H1 (cell line): ENCODE results near the gene SPACA7. TPM values are rescaled to one million over a fixed set of nuclear protein-coding genes. Genes with fewer than 3 reads are reported as not detected.

Experiments
- EZH2 ChIP-seq: fragments of 200-600 bp; sonication (generic); IDR thresholded peaks from 2 replicates; pipeline ENCODE4 v1.7.1; 2012; ENCODE audit warnings: low read depth, mild to moderate bottlenecking, moderate library complexity, low read length, inconsistent platforms; ENCODE audit not compliant: severe bottlenecking
- MAFK ChIP-seq: IDR thresholded peaks from 2 replicates; pipeline ENCODE4 v1.6.1; 2012; ENCODE audit warnings: low read depth, mild to moderate bottlenecking, improper control_type of control experiment, low read length
- polyA plus RNA-seq, 7 experiments: library from polyadenylated mRNA; depleted of rRNA in 3 of 7; stranded (reverse) in 5 of 7; unstranded in 2 of 7; fragments of >200 nt in 5 of 7; fragments of 200-250 nt in 2 of 7; gene quantifications; 1 replicate in 5 of 7; 2 replicates in 1 of 7; 4 replicates in 1 of 7; pipeline versions ENCODE4 v1.2.1 to v1.2.3, GENCODE V29; 2011 to 2013; ENCODE audit warnings: missing spikeins in 2 of 7, mixed read lengths in 2 of 7
- total RNA-seq: library from RNA; stranded (reverse); fragmentation: NEBNext Ultra II Directional; extraction: Animal tissue kit (Norgen Biotek cat#: 25700); gene quantifications from 2 replicates; pipeline ENCODE4 v1.2.1, GENCODE V29; 2021
- TF ChIP-seq, protein P1 (sequence below): IDR thresholded peaks from 2 replicates; pipeline ENCODE4 v1.6.1; 2011; ENCODE audit warnings: low read depth, mild to moderate bottlenecking, low read length; ENCODE audit not compliant: insufficient read depth

The SPACA7 gene
- total and polyA plus RNA-seq, 2 of the 8 experiments (the other 6 are each of a cell fraction or from before 2014, with no cell fraction given): not detected

DNA sequence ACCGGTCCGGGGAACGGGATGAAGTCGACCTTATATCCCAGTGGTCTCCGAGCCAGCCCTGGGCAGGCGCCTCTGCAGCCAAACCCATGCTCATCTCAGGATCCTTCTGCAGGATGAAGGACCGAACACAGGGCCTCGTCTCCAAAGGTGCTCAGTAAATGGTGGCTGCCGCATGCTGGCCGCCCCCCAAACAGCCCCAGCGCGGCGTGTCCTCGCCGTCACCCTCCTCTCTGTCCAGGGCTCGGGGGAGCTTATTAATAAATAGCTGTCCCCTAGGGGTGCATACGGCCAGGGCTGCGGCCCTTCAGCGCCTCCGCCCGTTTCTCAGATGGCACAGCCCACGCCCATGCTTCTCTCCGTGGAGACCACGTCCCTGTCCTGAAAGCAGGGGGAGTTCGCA, 32.6 kb upstream of the SPACA7 start (continued):
- TF ChIP-seq, protein P1, sequence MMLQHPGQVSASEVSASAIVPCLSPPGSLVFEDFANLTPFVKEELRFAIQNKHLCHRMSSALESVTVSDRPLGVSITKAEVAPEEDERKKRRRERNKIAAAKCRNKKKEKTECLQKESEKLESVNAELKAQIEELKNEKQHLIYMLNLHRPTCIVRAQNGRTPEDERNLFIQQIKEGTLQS: no peak
- TF ChIP-seq EZH2 (no peak), MAFK (no peak)
- TF ChIP-seq, all 59 proteins: peak for 0
